SK-N-SH (cell line): Measurements from ENCODE around the gene TRAF4. TPM values are rescaled to one million over a fixed set of nuclear protein-coding genes. Genes with fewer than 3 reads are reported as not detected.

Source experiments
- CTCF ChIA-PET: fragments of 300-600, 350-600 bp; formaldehyde crosslinking; extraction: SDS; loops from one replicate; lab custom pipeline; 2021; lab: Yijun Ruan, JAX
- POLR2A ChIA-PET: fragments of 350-600 bp; sonication (Branson Sonifier 250); formaldehyde crosslinking; extraction: SDS; loops from one replicate; lab custom pipeline; 2020; ENCODE audit warnings: antibody characterized with exemption, inconsistent platforms; lab: Yijun Ruan, JAX
- DNase-seq: peaks from one replicate; pipeline ENCODE4 v3.0.0; 2012
- H2AFZ ChIP-seq: fragments of 200-600 bp; sonication (generic); 2 replicates; pipeline ENCODE4 v1.8.1; 2016; ENCODE audit warnings: antibody characterized with exemption, mild to moderate bottlenecking, low read depth
- H3F3A ChIP-seq: fragments of 200-600 bp; sonication (generic); replicated peaks from 2 replicates; pipeline ENCODE3; 2016; ENCODE audit warnings: antibody characterized with exemption, mild to moderate bottlenecking; ENCODE audit not compliant: insufficient read depth
- H3K27ac ChIP-seq, 2 experiments: fragments of 200-500 bp in 1 of 2; fragments of 200-600 bp in 1 of 2; sonication (Bioruptor generic) in 1 of 2; sonication (generic), shearing (Covaris generic) in 1 of 2; 2 replicates each; pipeline versions ENCODE4 v1.5.1 to v1.6.1; 2014 to 2016; ENCODE audit warnings: low read depth in 2 of 2, inconsistent platforms in 1 of 2, low read length in 1 of 2, mild to moderate bottlenecking in 1 of 2, mixed read lengths in 1 of 2
- H3K27me3 ChIP-seq: fragments of 200-600 bp; sonication (generic), shearing (Covaris generic); 2 replicates; pipeline ENCODE4 v1.6.1; 2016; ENCODE audit warnings: mixed run types; ENCODE audit not compliant: insufficient read depth
- H3K36me3 ChIP-seq, 2 experiments: fragments of 200-500 bp in 1 of 2; fragments of 200-600 bp in 1 of 2; sonication (Bioruptor generic) in 1 of 2; sonication (generic) in 1 of 2; replicated peaks in 1 of 2; 2 replicates each; pipeline versions ENCODE3 to v1.5.1; 2014 to 2016; ENCODE audit warnings: low read length in 1 of 2, mild to moderate bottlenecking in 1 of 2; ENCODE audit not compliant: insufficient read depth in 2 of 2, control insufficient read depth in 1 of 2
- H3K4me1 ChIP-seq, 2 experiments: fragments of 200-500 bp in 1 of 2; fragments of 200-600 bp in 1 of 2; sonication (Bioruptor generic) in 1 of 2; sonication (generic), shearing (Covaris generic) in 1 of 2; 2 replicates each; pipeline versions ENCODE4 v1.5.1 to v1.6.1; 2014 to 2016; ENCODE audit warnings: low read depth in 1 of 2, low read length in 1 of 2, mixed run types in 1 of 2; ENCODE audit not compliant: insufficient read depth in 2 of 2, control insufficient read depth in 1 of 2
- H3K4me2 ChIP-seq: fragments of 200-600 bp; sonication (generic), shearing (Covaris generic); 2 replicates; pipeline ENCODE4 v1.6.1; 2017; ENCODE audit warnings: mixed run types
- H3K4me3 ChIP-seq, 2 experiments: fragments of 200-500 bp in 1 of 2; fragments of 200-600 bp in 1 of 2; sonication (Bioruptor generic) in 1 of 2; sonication (generic), shearing (Covaris generic) in 1 of 2; 2 replicates each; pipeline versions ENCODE4 v1.5.1 to v1.8.1; 2014 to 2016; ENCODE audit warnings: low read depth in 2 of 2, inconsistent platforms in 1 of 2, low read length in 1 of 2, mild to moderate bottlenecking in 1 of 2, mixed read lengths in 1 of 2, moderate library complexity in 1 of 2
- H3K79me2 ChIP-seq: fragments of 200-600 bp; sonication (generic); 2 replicates; pipeline ENCODE4 v1.8.1; 2017; ENCODE audit warnings: mild to moderate bottlenecking; ENCODE audit not compliant: insufficient read depth
- H3K9ac ChIP-seq: fragments of 200-600 bp; sonication (generic); 2 replicates; pipeline ENCODE4 v1.6.1; 2017; ENCODE audit warnings: mixed run types
- H3K9me2 ChIP-seq: fragments of 200-600 bp; sonication (generic); 2 replicates; pipeline ENCODE4 v1.6.1; 2017; ENCODE audit warnings: mixed run types
- H3K9me3 ChIP-seq: fragments of 200-600 bp; sonication (generic); 2 replicates; pipeline ENCODE4 v1.6.1; 2017; ENCODE audit warnings: mixed run types, mild to moderate bottlenecking, moderate library complexity
- H4K20me1 ChIP-seq: fragments of 200-600 bp; sonication (generic); 2 replicates; pipeline ENCODE4 v1.6.1; 2017; ENCODE audit warnings: mild to moderate bottlenecking, mixed run types; ENCODE audit not compliant: insufficient read depth
- CHD2 ChIP-seq: fragments of 150-350 bp; IDR thresholded peaks from 2 replicates; pipeline ENCODE4 v1.6.1; 2018; ENCODE audit warnings: low read length; ENCODE audit not compliant: partially characterized antibody
- CTCF ChIP-seq: fragments of 200-600 bp; sonication (generic); IDR thresholded peaks from 2 replicates; pipeline ENCODE4 v1.6.1; 2017; ENCODE audit warnings: antibody characterized with exemption, mild to moderate bottlenecking, moderate library complexity
- EP300 ChIP-seq, 2 experiments: IDR thresholded peaks; 2 replicates each; pipeline versions ENCODE4 v1.4.0 to v1.6.1; 2012; ENCODE audit warnings: borderline replicate concordance in 1 of 2, low read depth in 1 of 2, low read length in 1 of 2
- EZH2phosphoT487 ChIP-seq: fragments of 200-600 bp; sonication (generic); IDR thresholded peaks from 2 replicates; pipeline ENCODE4 v1.6.1; 2017; ENCODE audit warnings: low read depth, mixed run types, mild to moderate bottlenecking, antibody characterized with exemption, moderate library complexity, borderline replicate concordance
- FOXJ3 ChIP-seq: sonication (generic); formaldehyde crosslinking; IDR thresholded peaks from 2 replicates; pipeline ENCODE4 v1.5.1; 2020; ENCODE audit warnings: mild to moderate bottlenecking, missing genetic modification reagents
- FOXM1 ChIP-seq: IDR thresholded peaks from 2 replicates; pipeline ENCODE4 v1.4.0; 2012; ENCODE audit warnings: low read depth, mild to moderate bottlenecking
- GABPA ChIP-seq: IDR thresholded peaks from 2 replicates; pipeline ENCODE4 v1.4.0; 2012; ENCODE audit warnings: low read depth, mild to moderate bottlenecking
- IRF3 ChIP-seq: fragments of 150-350 bp; IDR thresholded peaks from 2 replicates; pipeline ENCODE4 v1.6.1; 2016; ENCODE audit warnings: mild to moderate bottlenecking, low read depth, low read length
- JUND ChIP-seq: IDR thresholded peaks from 2 replicates; pipeline ENCODE4 v1.4.0; 2012
- MAX ChIP-seq: IDR thresholded peaks from 2 replicates; pipeline ENCODE4 v1.4.0; 2012; ENCODE audit warnings: low read depth
- MEF2A ChIP-seq: IDR thresholded peaks from 2 replicates; pipeline ENCODE4 v1.4.0; 2012; ENCODE audit warnings: low read depth, borderline replicate concordance
- MXI1 ChIP-seq: IDR thresholded peaks from 2 replicates; pipeline ENCODE4 v1.6.1; 2012; ENCODE audit warnings: mild to moderate bottlenecking, low read depth, low read length, improper control_type of control experiment
- NFIC ChIP-seq: IDR thresholded peaks from 2 replicates; pipeline ENCODE4 v1.4.0; 2012; ENCODE audit warnings: borderline replicate concordance
- POLR2AphosphoS5 ChIP-seq: IDR thresholded peaks from 2 replicates; pipeline ENCODE4 v1.6.1; 2012; ENCODE audit warnings: low read depth, low read length
- RAD21 ChIP-seq: IDR thresholded peaks from 2 replicates; pipeline ENCODE4 v1.6.1; 2012; ENCODE audit warnings: mild to moderate bottlenecking, low read length
- REST ChIP-seq: IDR thresholded peaks from 2 replicates; pipeline ENCODE4 v1.6.1; 2012; ENCODE audit warnings: mild to moderate bottlenecking, low read depth, low read length, moderate library complexity
- SIN3A ChIP-seq: IDR thresholded peaks from 2 replicates; pipeline ENCODE4 v1.6.1; 2012; ENCODE audit warnings: low read depth, mild to moderate bottlenecking, low read length, moderate library complexity, borderline replicate concordance
- SMC3 ChIP-seq: IDR thresholded peaks from 2 replicates; pipeline ENCODE4 v1.6.1; 2012; ENCODE audit warnings: low read depth, low read length, improper control_type of control experiment
- TEAD4 ChIP-seq: IDR thresholded peaks from 2 replicates; pipeline ENCODE4 v1.4.0; 2012; ENCODE audit warnings: mild to moderate bottlenecking, borderline replicate concordance; ENCODE audit not compliant: insufficient read depth
- USF1 ChIP-seq: IDR thresholded peaks from 2 replicates; pipeline ENCODE4 v1.4.0; 2012; ENCODE audit warnings: low read depth, borderline replicate concordance
- ZBTB33 ChIP-seq: IDR thresholded peaks from 2 replicates; pipeline ENCODE4 v1.4.0; 2012; ENCODE audit warnings: low read depth, borderline replicate concordance
- WGBS: methylation state at CpG from one replicate; pipeline ENCODE4 v1.1.6; 2017; ENCODE audit warnings: low lambda C conversion rate; 5-methylcytosine and 5-hydroxymethylcytosine counted together
- polyA plus RNA-seq, 3 experiments: library from polyadenylated mRNA; depleted of rRNA; stranded (reverse); fragments of >200 nt; gene quantifications; 2 replicates each; pipeline ENCODE4 v1.2.3, GENCODE V29; 2012

Gene TRAF4
- polyA plus RNA-seq, 1 of the 3 experiments (the other 2 are of a cell fraction), result 95.7 TPM

- Histone ChIP-seq H3K9me2 (no peaks in the 10 kb centered on the region), H3K27me3 (no peaks in the 10 kb centered on the region), H3F3A (peaks cover 44% of the 10 kb centered on the region), H3K4me3 (peak within 1 kb of the TSS; percentile 67 to 81), H3K36me3 (peaks cover 7 to 12% of the 10 kb centered on the region in 2 experiments), H3K79me2 (no peaks in the 10 kb centered on the region), H3K9ac (peak within 1 kb of the TSS; percentile 90), H3K27ac (peak within 1 kb of the TSS; percentile 97), H2AFZ (peak within 1 kb of the TSS; percentile 81), H4K20me1 (peaks cover 6% of the 10 kb centered on the region), H3K4me2 (peak within 1 kb of the TSS; percentile 99), H3K4me1 (peaks cover 8 to 29% of the 10 kb centered on the region in 2 experiments; a peak in 3 of 4 replicates), H3K9me3 (no peaks in the 10 kb centered on the region)
- ChIA-PET CTCF (interaction anchor here (0.9 to 11.1 kb wide), 15 partner anchors 10 to 396 kb away, joined by 4 to 612 read pairs (median 21); partner anchors contain the start of genes BLTP2, DHRS13, FLOT2 and PHF12), POLR2A (interaction anchor here (1.3 to 4.5 kb wide), 5 partner anchors 9 to 174 kb away, joined by 3 to 90 read pairs (median 11); partner anchors contain the start of genes DHRS13, FLOT2, RPL23A and TRAF4)
- peak; percentile 93 for DNase-seq
- 1% methylated on average over 46 of the region's 64 CpGs for WGBS
- peak; percentile 65; the same call in 1 of the 2 replicates for TF ChIP-seq POLR2AphosphoS5
- TF ChIP-seq USF1, result no peak
- no peak for TF ChIP-seq MEF2A
- TF ChIP-seq CHD2, result no peak
- no peak for TF ChIP-seq ZBTB33
- no peak for TF ChIP-seq NFIC
- TF ChIP-seq SIN3A, result no peak
- no peak for TF ChIP-seq FOXM1
- TF ChIP-seq GABPA, result peak; percentile 58
- peak; percentile 49; the same call in 1 of the 2 replicates for TF ChIP-seq MXI1
- peak; percentile 4; the same call in 1 of the 2 replicates for TF ChIP-seq MAX
- TF ChIP-seq FOXJ3, result no peak
- TF ChIP-seq RAD21, result no peak
- TF ChIP-seq TEAD4, result no peak
- no peak for TF ChIP-seq JUND
- no peak for TF ChIP-seq REST
- no peak for TF ChIP-seq CTCF
- no peak for TF ChIP-seq SMC3
- TF ChIP-seq EZH2phosphoT487, result no peak
- TF ChIP-seq EP300 (IDR thresholded peaks at IDR 0.05; ENCODE audit: borderline replicate concordance in 1 of 2, low read depth in 1 of 2, low read length in 1 of 2), result no peak
- TF ChIP-seq IRF3, result no peak
Measured at GRCh38 chr17:28728364-28729200, 15.2 kb upstream of the TRAF4 start, which contains the start of gene NEK8. Gene NEK8, plus strand, starts transcription at chr17:28728788. Its CDS starts 26 bp downstream, at chr17:28728814.
